ENCODE results near the gene TMEM156. TPM values are rescaled to one million over a fixed set of nuclear protein-coding genes. Genes with fewer than 3 reads are reported as not detected.

TMEM156 gene
- polyA plus RNA-seq, 3 donors, result 0.31 to 1.1 (median 0.43) TPM

DNA sequence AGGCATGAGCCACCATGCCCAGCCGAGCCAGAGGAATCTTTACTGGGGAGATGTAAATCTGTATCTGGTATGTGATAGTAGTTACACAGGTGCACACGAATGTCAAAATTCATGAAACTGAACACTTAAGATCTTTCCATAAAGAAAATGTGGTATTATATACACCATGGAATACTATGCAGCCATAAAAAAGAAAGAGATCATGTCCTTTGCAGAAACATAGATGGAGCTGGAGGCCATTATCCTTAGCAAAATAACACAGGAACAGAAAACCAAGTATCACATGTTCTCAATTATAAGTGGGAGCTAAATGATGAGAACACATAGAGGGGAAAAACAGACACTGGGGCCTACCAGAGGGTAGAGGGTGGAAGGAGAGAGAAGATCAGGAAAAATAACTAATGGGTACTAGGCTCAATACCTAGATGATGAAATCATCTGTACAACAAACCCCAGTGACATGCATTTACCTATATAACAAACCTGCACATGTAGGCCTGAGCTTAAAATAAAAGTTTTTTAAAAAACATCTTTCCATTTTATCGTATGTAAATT is 7.8 kb downstream of the TMEM156 start:
- Histone ChIP-seq H4K20me1 (ENCODE audit: insufficient read depth, low read length) (no peaks in the 10 kb centered on the region), H3K36me3 (replicated peaks in 1 of 2; ENCODE audit: control insufficient read depth in 1 of 2, insufficient read depth in 2 of 2, low read length in 2 of 2) (no peaks in the 10 kb centered on the region), H3K27me3 (ENCODE audit: control insufficient read depth in 2 of 2, insufficient read depth in 2 of 2, low read length in 2 of 2) (no peaks in the 10 kb centered on the region), H3K27ac (ENCODE audit: low read depth in 1 of 2, low read length in 2 of 2) (no peak overlapping the region), H3K4me3 (replicated peaks in 1 of 3; ENCODE audit: low read depth in 2 of 3, low read length in 3 of 3) (no peak overlapping the region), H3K79me2 (ENCODE audit: insufficient read depth, low read length) (peaks cover 7% of the 10 kb centered on the region), H3K4me2 (replicated peaks; ENCODE audit: extremely low read depth, low read length, poor library complexity, severe bottlenecking) (no peak overlapping the region), H3K9ac (ENCODE audit: insufficient read depth, low read length, poor library complexity, severe bottlenecking) (no peak overlapping the region), H3K9me3 (replicated peaks in 1 of 2; ENCODE audit: control insufficient read depth in 1 of 2, insufficient read depth in 1 of 2, low read length in 2 of 2) (no peaks in the 10 kb centered on the region), H3K4me1 (ENCODE audit: control insufficient read depth in 1 of 2, insufficient read depth in 2 of 2, low read length in 2 of 2) (peaks cover 30 to 31% of the 10 kb centered on the region in 2 donors), H2AFZ (ENCODE audit: insufficient read depth, low read depth, low read length, poor library complexity, severe bottlenecking) (no peak overlapping the region)
- Mint-ChIP-seq H3K36me3 (peaks cover 0 to 5% of the 10 kb centered on the region in 2 donors), H3K4me1 (peaks cover 30% of the 10 kb centered on the region), H3K27me3 (ENCODE audit: low read depth in 3 of 3) (peaks cover 0 to 1% (median 0%) of the 10 kb centered on the region in 3 donors), H3K27ac (peak overlapping the region in 2 of 7 donors; percentile 25 to 58), H3K9me3 (peaks cover 0 to 7% (median 2%) of the 10 kb centered on the region in 7 donors), H3K4me3 (no peak overlapping the region)
- no CpG with 5 or more reads among the region's 3 CpGs for WGBS (ENCODE audit: insufficient coverage)
- DNase-seq, result no peak
- intact Hi-C loops (cut with micrococcal nuclease), result no loop called here
- TF ChIP-seq CTCF (IDR thresholded peaks at IDR 0.05), result no peak

DNA sequence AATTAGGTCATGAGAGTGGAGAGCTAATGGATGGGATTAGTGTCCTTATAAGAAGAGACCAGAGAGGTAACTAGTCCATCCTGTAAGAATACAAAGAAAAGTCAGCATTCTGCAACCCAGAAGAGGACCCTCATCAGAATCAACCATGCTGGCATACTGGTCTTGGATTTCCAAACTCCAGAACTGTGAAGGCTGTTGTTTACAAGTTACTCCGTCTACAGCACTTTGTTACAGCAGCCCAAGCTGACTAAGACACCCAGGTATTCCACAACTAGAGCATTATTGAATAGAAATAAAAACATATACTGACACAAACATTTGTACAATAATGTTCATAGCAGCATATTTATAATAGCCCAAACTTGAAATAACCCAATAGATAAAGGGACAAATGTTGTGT is 9.2 kb downstream of the TMEM156 start:
- Histone ChIP-seq H3K79me2 (ENCODE audit: insufficient read depth, low read length) (no peaks in the 10 kb centered on the region), H3K36me3 (replicated peaks in 1 of 2; ENCODE audit: control insufficient read depth in 1 of 2, insufficient read depth in 2 of 2, low read length in 2 of 2) (no peaks in the 10 kb centered on the region), H3K9me3 (replicated peaks in 1 of 2; ENCODE audit: control insufficient read depth in 1 of 2, insufficient read depth in 1 of 2, low read length in 2 of 2) (no peaks in the 10 kb centered on the region), H3K27me3 (ENCODE audit: control insufficient read depth in 2 of 2, insufficient read depth in 2 of 2, low read length in 2 of 2) (no peaks in the 10 kb centered on the region), H4K20me1 (ENCODE audit: insufficient read depth, low read length) (no peaks in the 10 kb centered on the region), H3K4me3 (replicated peaks in 1 of 3; ENCODE audit: low read depth in 2 of 3, low read length in 3 of 3) (no peak overlapping the region), H3K4me1 (ENCODE audit: control insufficient read depth in 1 of 2, insufficient read depth in 2 of 2, low read length in 2 of 2) (peaks cover 23 to 24% of the 10 kb centered on the region in 2 donors), H2AFZ (ENCODE audit: insufficient read depth, low read depth, low read length, poor library complexity, severe bottlenecking) (no peak overlapping the region), H3K9ac (ENCODE audit: insufficient read depth, low read length, poor library complexity, severe bottlenecking) (no peak overlapping the region), H3K27ac (ENCODE audit: low read depth in 1 of 2, low read length in 2 of 2) (no peak overlapping the region), H3K4me2 (replicated peaks; ENCODE audit: extremely low read depth, low read length, poor library complexity, severe bottlenecking) (no peak overlapping the region)
- WGBS (ENCODE audit: insufficient coverage), result no CpG with 5 or more reads among the region's 1 CpG
- Mint-ChIP-seq H3K4me3 (no peak overlapping the region), H3K4me1 (peaks cover 20% of the 10 kb centered on the region), H3K27me3 (ENCODE audit: low read depth in 3 of 3) (peaks cover 0 to 1% (median 0%) of the 10 kb centered on the region in 3 donors), H3K27ac (no peak overlapping the region), H3K36me3 (peaks cover 0 to 5% of the 10 kb centered on the region in 2 donors), H3K9me3 (peaks cover 0 to 13% (median 2%) of the 10 kb centered on the region in 7 donors)
- intact Hi-C loops (cut with micrococcal nuclease), result no loop called here
- TF ChIP-seq CTCF (IDR thresholded peaks at IDR 0.05), result no peak
- DNase-seq, result no peak

Data from CD14-positive monocyte (primary cell).